ENCODE results near the gene SOWAHD.

- TF ChIP-seq CTCF (IDR thresholded peaks at IDR 0.05) (no peak), POLR2A (IDR thresholded peaks at IDR 0.05) (no peak), POLR2AphosphoS5 (IDR thresholded peaks at IDR 0.05) (no peak), EP300 (IDR thresholded peaks at IDR 0.05) (no peak)
Measured at GRCh38 chrX:119745283-119745848, 13.0 kb upstream of the SOWAHD start.
